Measurements from ENCODE around the gene SYT12.

The SYT12 gene

GRCh38 chr11:66974724-66975404, 48.1 kb upstream of the SYT12 start, which contains the start of gene C11orf86:
Gene C11orf86 (plus strand): TSS chr11:66975304. CDS start chr11:66975363, 59 bp downstream.
- Histone ChIP-seq H3K4me3 (ENCODE audit: low read depth, low read length) (no peak within 1 kb of the TSS), H3K9me3 (ENCODE audit: control insufficient read depth, insufficient read depth, low read depth, low read length) (no peaks in the 10 kb centered on the region), H3K27ac (ENCODE audit: extremely low read depth, low read depth, low read length) (no peak within 1 kb of the TSS), H3K36me3 (ENCODE audit: control insufficient read depth in 2 of 2, insufficient read depth in 1 of 2, low read length in 2 of 2) (no peaks in the 10 kb centered on the region), H3K4me1 (ENCODE audit: control insufficient read depth, insufficient read depth, low read length) (no peaks in the 10 kb centered on the region)
- TF ChIP-seq ZNF214 (tag by site-specific recombination; IDR thresholded peaks at IDR 0.05; ENCODE audit: borderline replicate concordance) (no peak), ZNF518A (tag by site-specific recombination; conservative IDR thresholded peaks at IDR 0.05; ENCODE audit: low read depth) (no peak), HOXD13 (CRISPR knock-in tag; IDR thresholded peaks at IDR 0.05; ENCODE audit: borderline replicate concordance) (no peak), GLIS2 (tag by site-specific recombination; IDR thresholded peaks at IDR 0.05) (no peak), ZBTB26 (tag by site-specific recombination; optimal IDR thresholded peaks at IDR 0.05) (no peak), REPIN1 (tag by site-specific recombination; IDR thresholded peaks at IDR 0.05; ENCODE audit: low read depth) (no peak), ZNF184 (tag by site-specific recombination; IDR thresholded peaks at IDR 0.05) (no peak)
- POLR2A ChIA-PET: interaction anchor here (1.5 kb wide), 1 partner anchor 131 kb away, joined by 5 read pairs; the partner anchor contains the start of gene RCE1
- CTCF ChIA-PET: interaction anchor here (0.7 to 2.4 kb wide), 8 partner anchors 16 to 289 kb away, joined by 3 to 21 read pairs (median 4); partner anchors contain the start of gene RCE1

- no peak for TF ChIP-seq ZNF610 (tag by site-specific recombination; IDR thresholded peaks at IDR 0.05; ENCODE audit: borderline replicate concordance)
- TF ChIP-seq SP2 (tag by site-specific recombination; IDR thresholded peaks at IDR 0.05): no peak
- peak; percentile 66 for TF ChIP-seq GLIS1 (tag by site-specific recombination; IDR thresholded peaks at IDR 0.05)
- TF ChIP-seq ZIC2 (tag by site-specific recombination; IDR thresholded peaks at IDR 0.05): peak; percentile 39
- peak; percentile 89 for TF ChIP-seq ZNF16 (tag by site-specific recombination; IDR thresholded peaks at IDR 0.05; ENCODE audit: low read depth)
Observed at GRCh38 chr11:66975405-66976027, 47.4 kb upstream of the SYT12 start.

GRCh38 chr11:66976028-66976467, 46.9 kb upstream of the SYT12 start:
- Histone ChIP-seq H3K9me3 (ENCODE audit: control insufficient read depth, insufficient read depth, low read depth, low read length) (no peaks in the 10 kb centered on the region), H3K4me3 (ENCODE audit: low read depth, low read length) (no peak overlapping the region), H3K4me1 (ENCODE audit: control insufficient read depth, insufficient read depth, low read length) (no peaks in the 10 kb centered on the region), H3K36me3 (ENCODE audit: control insufficient read depth in 2 of 2, insufficient read depth in 1 of 2, low read length in 2 of 2) (no peaks in the 10 kb centered on the region), H3K27ac (ENCODE audit: extremely low read depth, low read depth, low read length) (no peak overlapping the region)
- ChIA-PET POLR2A (interaction anchor here (1.5 kb wide), 1 partner anchor 132 kb away, joined by 5 read pairs; the partner anchor contains the start of gene RCE1), CTCF (interaction anchor here (0.6 to 2.4 kb wide), 19 partner anchors 11 to 290 kb away, joined by 3 to 21 read pairs (median 4); partner anchors contain the start of gene RCE1)
- TF ChIP-seq ZNF221 (tag by site-specific recombination; IDR thresholded peaks at IDR 0.05; ENCODE audit: borderline replicate concordance) (no peak), ZNF394 (tag by site-specific recombination; IDR thresholded peaks at IDR 0.05; ENCODE audit: borderline replicate concordance) (peak; percentile 34; the same call in 1 of the 2 replicates), ZNF654 (tag by site-specific recombination; IDR thresholded peaks at IDR 0.05; ENCODE audit: low read depth) (peak; percentile 40; the same call in 1 of the 2 replicates), CTCF (tag by site-specific recombination; IDR thresholded peaks at IDR 0.05) (peak; percentile 56)

More at GRCh38 chr11:66975405-66976027, 47.4 kb upstream of the SYT12 start:
- H3K9me3 ChIP-seq (ENCODE audit: control insufficient read depth, insufficient read depth, low read depth, low read length): no peaks in the 10 kb centered on the region
- no peaks in the 10 kb centered on the region for H3K4me1 ChIP-seq (ENCODE audit: control insufficient read depth, insufficient read depth, low read length)
- CTCF ChIA-PET: interaction anchor here (0.7 to 2.4 kb wide), 14 partner anchors 12 to 289 kb away, joined by 3 to 21 read pairs (median 4); partner anchors contain the start of gene RCE1
- no peaks in the 10 kb centered on the region for H3K36me3 ChIP-seq (ENCODE audit: control insufficient read depth in 2 of 2, insufficient read depth in 1 of 2, low read length in 2 of 2)
- H3K27ac ChIP-seq (ENCODE audit: extremely low read depth, low read depth, low read length): no peak overlapping the region
- POLR2A ChIA-PET: interaction anchor here (1.5 kb wide), 1 partner anchor 132 kb away, joined by 5 read pairs; the partner anchor contains the start of gene RCE1
- no peak overlapping the region for H3K4me3 ChIP-seq (ENCODE audit: low read depth, low read length)
